SW480 (cell line): Measurements from ENCODE around the gene ZNF385B.
A peak's percentile ranks its signal among the peaks of the same experiment; 100 is the strongest.

Experiments used
- DNase-seq: peaks from one replicate; pipeline ENCODE4 v3.0.0-alpha.2; 2016; ENCODE audit warnings: low spot score

Gene ZNF385B

DNA sequence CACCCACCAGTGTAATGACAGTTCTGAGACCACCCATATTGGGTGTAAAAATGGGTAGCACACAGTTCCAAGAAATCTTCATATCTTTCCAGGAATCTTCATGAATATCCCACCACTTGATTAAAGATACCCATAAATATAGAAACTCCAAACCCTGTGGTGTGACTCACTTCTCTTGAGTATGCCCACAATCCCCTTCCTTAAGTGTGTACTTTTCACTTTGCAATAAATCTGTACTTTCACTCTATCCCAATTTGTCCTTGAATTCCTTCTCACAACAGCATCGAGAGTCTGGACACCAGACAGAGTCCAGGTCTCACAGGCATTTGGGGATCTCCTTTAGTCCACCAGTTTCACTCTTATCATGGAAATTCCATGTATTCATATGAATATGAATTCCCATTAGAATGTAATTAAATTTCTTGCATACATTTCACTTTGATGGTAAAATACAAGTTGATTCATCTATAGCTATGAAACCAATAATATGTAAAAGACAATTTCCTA is 309.8 kb downstream of the ZNF385B start:
- DNase-seq, result no peak

DNA sequence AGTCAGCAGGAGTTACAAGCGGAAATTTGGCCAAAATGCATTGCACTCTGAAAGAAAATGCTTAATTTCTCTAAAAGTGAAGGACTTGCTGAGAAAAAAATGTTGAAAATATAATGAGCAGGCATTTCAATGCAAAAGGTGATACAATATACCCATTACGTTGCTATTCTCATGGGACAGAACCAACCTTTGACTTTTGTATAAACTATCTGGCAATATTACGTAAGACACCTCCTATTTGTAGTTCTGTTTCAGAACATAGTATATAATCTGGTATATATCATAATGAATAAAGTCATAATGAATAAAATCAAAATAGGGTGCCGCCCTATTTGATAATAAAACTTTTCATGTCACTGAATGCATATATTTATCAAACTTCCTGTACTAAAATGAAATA is 310.6 kb downstream of the ZNF385B start:
- DNase-seq, result no peak

DNA sequence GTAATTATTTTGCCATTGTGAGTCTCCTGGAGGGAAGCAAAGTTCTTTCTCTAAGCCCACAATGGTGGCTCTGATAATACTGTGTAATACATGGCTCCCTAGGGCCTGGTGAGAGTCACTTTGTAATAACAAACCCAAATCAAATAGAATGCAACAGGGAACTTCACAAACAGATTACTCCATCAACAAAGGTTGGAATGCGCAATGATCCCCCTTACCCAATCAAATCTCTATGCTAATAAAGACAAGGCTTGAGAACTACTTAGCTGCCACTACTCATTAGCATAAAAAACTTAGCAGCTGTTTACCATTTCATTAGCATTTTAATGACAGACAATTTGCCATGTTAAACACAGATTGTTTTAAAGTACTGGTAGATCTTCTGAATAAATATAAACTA is 311.2 kb downstream of the ZNF385B start:
- DNase-seq, result no peak

- DNase-seq, result no peak
Measured at GRCh38 chr2:179546656-179547055, 314.8 kb downstream of the ZNF385B start.

- no peak for DNase-seq
Measured at GRCh38 chr2:179545024-179545423, 316.4 kb downstream of the ZNF385B start.

DNA sequence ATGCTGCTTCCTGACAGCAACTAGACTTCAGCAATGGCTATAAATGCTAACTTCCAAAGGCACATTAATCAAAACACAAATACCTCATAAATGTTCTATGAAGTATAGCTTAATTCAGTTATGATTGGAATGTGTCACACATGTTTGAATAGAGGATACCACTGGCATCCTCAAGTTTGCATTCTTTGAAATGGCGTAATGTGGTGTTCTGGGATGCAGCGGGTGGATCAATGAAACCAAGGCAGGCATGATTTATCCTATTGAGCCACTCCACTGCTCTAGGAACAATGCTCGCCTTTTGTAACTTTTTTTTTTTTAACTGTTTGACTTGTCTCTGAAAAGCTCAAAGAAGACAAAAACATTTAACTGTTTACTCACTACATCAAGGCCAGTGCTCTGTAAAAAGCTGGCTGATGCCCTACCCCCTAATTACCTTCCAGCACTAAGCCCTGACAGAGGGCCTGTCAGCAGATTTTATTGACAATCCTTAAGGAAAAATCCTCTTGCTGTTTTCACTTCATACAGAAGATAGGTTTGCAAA is 318.0 kb downstream of the ZNF385B start:
- DNase-seq, result peak; percentile 88

DNA sequence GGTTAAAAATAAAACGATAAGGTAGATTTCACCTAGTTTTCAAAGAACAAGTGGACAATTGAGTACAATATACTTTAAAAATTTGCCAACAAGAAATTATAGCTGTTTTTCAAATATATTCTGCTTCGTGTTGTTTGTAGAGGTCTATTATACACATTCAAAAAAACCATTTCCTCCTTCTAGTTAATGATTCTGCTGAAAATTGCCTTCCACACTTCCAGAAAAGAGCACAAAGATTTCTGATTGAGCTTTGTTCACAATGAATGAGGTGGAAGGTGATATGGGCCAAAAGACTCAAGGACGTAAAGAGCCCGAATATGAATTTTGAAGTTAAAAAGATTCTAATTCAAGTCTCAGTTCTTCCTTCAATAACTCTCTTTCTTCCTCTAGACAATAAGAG is 319.8 kb downstream of the ZNF385B start:
- no peak for DNase-seq

GRCh38 chr2:179539124-179539511 is 322.3 kb downstream of the ZNF385B start:
- no peak for DNase-seq

DNA sequence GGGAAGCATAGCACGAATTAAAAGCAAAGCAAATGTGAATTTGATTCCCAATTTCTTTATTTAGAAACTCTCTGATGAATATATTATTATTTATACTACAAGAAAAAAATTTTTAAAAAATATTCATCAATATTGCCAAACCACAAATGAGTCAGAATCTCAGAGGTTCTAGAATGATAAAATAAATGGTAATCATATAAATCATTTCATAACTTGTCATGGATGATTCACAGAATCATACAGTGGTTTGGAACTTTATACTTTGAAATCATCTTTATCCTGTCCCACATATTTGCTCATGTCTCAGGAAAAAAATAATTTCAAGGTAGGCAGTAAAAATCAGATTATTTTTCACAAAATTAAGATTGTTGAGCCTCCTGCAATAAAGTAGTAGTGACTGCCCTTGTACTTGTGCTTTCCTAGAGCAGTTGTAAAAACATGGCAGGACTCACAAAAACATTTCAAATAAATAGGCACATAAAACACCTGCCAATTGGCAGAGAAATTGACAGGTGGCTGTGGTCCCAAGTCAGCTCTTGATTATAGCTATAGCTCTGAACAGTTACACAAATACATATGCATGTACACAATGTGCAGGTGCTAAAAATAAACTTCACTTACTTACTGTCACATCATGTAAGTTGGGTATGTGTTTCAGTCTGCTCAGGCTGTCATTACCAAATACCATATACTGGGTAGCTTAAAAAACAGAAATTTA is 322.8 kb downstream of the ZNF385B start:
- DNase-seq, result no peak

GRCh38 chr2:179536185-179536584 is 325.2 kb downstream of the ZNF385B start:
- DNase-seq, result no peak

DNA sequence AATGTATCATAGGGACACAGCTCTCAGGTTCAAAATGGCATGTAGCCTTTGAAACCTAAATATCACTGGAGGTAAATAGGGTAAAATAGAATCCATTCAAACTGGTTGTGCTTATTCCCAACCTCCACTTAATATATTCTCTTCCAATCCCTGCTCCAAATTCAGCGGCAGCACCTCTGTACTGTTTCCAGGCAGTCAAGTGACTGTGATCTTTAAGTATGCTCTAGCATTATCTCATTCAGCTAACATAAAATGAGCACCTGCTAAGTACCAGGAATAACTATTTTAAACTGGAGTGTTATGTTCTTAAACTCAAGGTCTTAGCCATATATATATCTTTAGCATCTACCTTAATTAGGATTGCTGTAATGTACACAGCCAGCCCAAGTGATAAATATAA is 327.5 kb downstream of the ZNF385B start:
- DNase-seq, result no peak

DNA sequence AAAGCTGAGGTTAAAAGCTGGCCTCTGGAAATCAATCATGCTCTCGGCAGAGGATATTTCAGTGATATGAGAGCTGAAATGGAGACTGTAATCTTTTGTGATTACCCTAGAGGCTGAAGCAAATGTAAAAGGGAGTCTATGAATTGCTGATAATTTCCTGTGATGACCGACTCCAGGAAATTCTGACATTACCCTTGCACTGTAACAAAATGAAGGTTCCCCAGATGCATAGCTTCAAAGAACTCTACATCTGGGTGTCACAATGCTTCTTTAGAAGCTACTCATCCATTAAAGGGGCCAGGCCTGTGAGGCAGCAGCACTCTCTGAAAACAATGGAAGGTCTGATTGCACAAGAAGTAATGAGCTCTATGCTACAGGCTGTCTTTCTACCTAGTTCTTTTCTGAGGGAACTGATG is 328.5 kb downstream of the ZNF385B start:
- no peak for DNase-seq

GRCh38 chr2:179528576-179529069 is 332.8 kb downstream of the ZNF385B start:
- peak; percentile 9 for DNase-seq

DNA sequence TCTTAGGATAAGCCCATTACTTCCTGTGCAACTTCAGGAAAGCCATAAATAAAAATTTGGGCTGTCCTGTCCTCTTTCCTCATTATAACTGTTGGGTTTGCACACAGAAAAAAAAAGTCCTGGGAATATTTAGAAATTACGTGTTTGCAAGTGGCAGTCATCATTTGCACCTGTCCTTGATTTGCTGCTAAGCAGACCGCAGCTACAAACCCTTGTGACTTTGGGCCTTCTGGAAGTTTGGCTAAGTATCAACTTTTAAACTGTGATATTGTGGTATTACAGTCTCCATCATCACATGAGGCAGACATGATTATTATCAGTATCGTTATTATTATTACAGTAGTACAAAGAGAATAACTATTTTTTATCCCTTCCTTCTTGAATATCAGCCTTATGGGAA is 336.1 kb downstream of the ZNF385B start:
- DNase-seq, result no peak

- DNase-seq, result no peak
Measured at GRCh38 chr2:179524809-179525339, 336.5 kb downstream of the ZNF385B start.

GRCh38 chr2:179521944-179522343 is 339.5 kb downstream of the ZNF385B start:
- no peak for DNase-seq

- no peak for DNase-seq
Measured at GRCh38 chr2:179518830-179519229, 342.6 kb downstream of the ZNF385B start.

DNA sequence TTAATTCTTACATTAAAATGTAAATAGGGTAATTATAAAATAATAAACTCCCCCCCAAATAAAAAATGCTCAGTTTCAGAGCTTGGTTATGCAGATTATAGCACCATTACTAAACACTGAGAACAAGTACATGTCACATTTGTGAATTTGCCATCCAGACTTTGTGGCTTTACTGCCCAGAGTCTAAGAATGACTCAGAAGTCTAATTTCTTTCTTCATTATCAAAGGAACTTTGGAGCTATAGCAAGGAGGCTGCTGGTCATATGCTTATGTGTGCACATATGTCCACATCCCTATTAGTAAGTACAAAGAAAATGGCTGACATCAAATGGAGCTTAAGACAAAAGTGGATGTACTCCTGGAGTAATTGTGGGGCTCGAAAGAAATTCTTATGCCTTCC is 348.2 kb downstream of the ZNF385B start:
- DNase-seq, result no peak

GRCh38 chr2:179512281-179513035 is 349.0 kb downstream of the ZNF385B start:
- DNase-seq, result no peak

- DNase-seq, result no peak
Measured at GRCh38 chr2:179511105-179511789, 350.2 kb downstream of the ZNF385B start.

- DNase-seq, result no peak
Measured at GRCh38 chr2:179495315-179495714, 366.1 kb downstream of the ZNF385B start.

DNA sequence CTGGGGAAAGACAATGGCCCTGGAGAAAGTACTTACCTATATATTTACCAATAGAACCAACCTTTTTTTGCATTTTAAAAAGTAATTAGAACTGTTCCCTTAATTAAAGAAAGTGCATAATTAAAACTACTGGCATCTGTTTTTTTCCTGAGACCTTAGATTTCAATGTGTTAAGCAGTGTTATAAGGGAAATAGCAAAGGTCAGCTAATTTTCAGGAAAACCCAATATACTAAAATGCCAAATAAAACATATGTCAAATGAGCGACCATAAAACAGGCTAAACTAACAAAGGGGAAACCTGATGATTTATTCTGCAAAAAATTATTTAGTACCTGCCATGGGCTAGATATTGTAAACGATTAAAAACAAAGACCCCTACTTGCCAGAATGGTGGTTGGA is 372.8 kb downstream of the ZNF385B start:
- DNase-seq, result no peak
